ENCODE measurements around the gene LRRC27. TPM values are rescaled to one million over a fixed set of nuclear protein-coding genes. Genes with fewer than 3 reads are reported as not detected.
A peak's percentile ranks its signal among the peaks of the same experiment; 100 is the strongest.

LRRC27 gene
- total RNA-seq, 2 donors from 2014 or later, result 6.5 to 8.5 TPM

GRCh38 chr10:132368881-132369635 lies 37.1 kb downstream of the LRRC27 start:
- Mint-ChIP-seq H3K27me3 (peaks cover 0 to 2% of the 10 kb centered on the region in 2 donors), H3K9me3 (peaks cover 4% of the 10 kb centered on the region), H3K4me3 (no peak overlapping the region), H3K36me3 (peaks cover 10% of the 10 kb centered on the region), H3K27ac (no peak overlapping the region), H3K4me1 (ENCODE audit: low read depth in 2 of 2) (peaks cover 5 to 12% of the 10 kb centered on the region in 2 donors)
- no peak for ATAC-seq
- DNase-seq (ENCODE audit: low spot score), result peak; percentile 22

GRCh38 chr10:132369636-132370185 lies 37.7 kb downstream of the LRRC27 start:
- H3K4me1 Mint-ChIP-seq (ENCODE audit: low read depth in 2 of 2), result peaks cover 5 to 6% of the 10 kb centered on the region in 2 donors
- H3K27me3 Mint-ChIP-seq, result peaks cover 0 to 2% of the 10 kb centered on the region in 2 donors
- H3K36me3 Mint-ChIP-seq, result peaks cover 4% of the 10 kb centered on the region
- DNase-seq (ENCODE audit: low spot score) (peak; percentile 22), ATAC-seq (no peak)
- H3K4me3 Mint-ChIP-seq, result no peak overlapping the region
- H3K9me3 Mint-ChIP-seq, result no peaks in the 10 kb centered on the region
- no peak overlapping the region for H3K27ac Mint-ChIP-seq

GRCh38 chr10:132370426-132371340 lies 38.7 kb downstream of the LRRC27 start:
- no peak for ATAC-seq
- DNase-seq (ENCODE audit: low spot score), result peak; percentile 42
- Mint-ChIP-seq H3K4me1 (ENCODE audit: low read depth in 2 of 2) (peaks cover 4 to 5% of the 10 kb centered on the region in 2 donors), H3K36me3 (no peaks in the 10 kb centered on the region), H3K27ac (no peak overlapping the region), H3K4me3 (no peak overlapping the region), H3K27me3 (peaks cover 0 to 2% of the 10 kb centered on the region in 2 donors), H3K9me3 (no peaks in the 10 kb centered on the region)

GRCh38 chr10:132371641-132372081 lies 39.7 kb downstream of the LRRC27 start:
- ATAC-seq (no peak), DNase-seq (ENCODE audit: low spot score) (peak; percentile 48)
- H3K36me3 Mint-ChIP-seq, result no peaks in the 10 kb centered on the region
- H3K27ac Mint-ChIP-seq, result peak overlapping the region in 1 of 2 donors; percentile 65
- no peak overlapping the region for H3K4me3 Mint-ChIP-seq
- H3K9me3 Mint-ChIP-seq, result no peaks in the 10 kb centered on the region
- peaks cover 0 to 2% of the 10 kb centered on the region in 2 donors for H3K27me3 Mint-ChIP-seq
- H3K4me1 Mint-ChIP-seq (ENCODE audit: low read depth in 2 of 2), result peaks cover 4 to 5% of the 10 kb centered on the region in 2 donors

- Mint-ChIP-seq H3K36me3 (no peaks in the 10 kb centered on the region), H3K4me3 (no peak overlapping the region), H3K9me3 (no peaks in the 10 kb centered on the region), H3K4me1 (ENCODE audit: low read depth in 2 of 2) (peaks cover 4 to 5% of the 10 kb centered on the region in 2 donors), H3K27me3 (peaks cover 0 to 2% of the 10 kb centered on the region in 2 donors), H3K27ac (no peak overlapping the region)
- ATAC-seq (no peak), DNase-seq (ENCODE audit: low spot score) (peak; percentile 38)
Measured at GRCh38 chr10:132372516-132373095, 40.6 kb downstream of the LRRC27 start.

- DNase-seq (ENCODE audit: low spot score) (peak; percentile 48), ATAC-seq (no peak)
- Mint-ChIP-seq H3K27ac (no peak overlapping the region), H3K4me1 (ENCODE audit: low read depth in 2 of 2) (peaks cover 4 to 5% of the 10 kb centered on the region in 2 donors), H3K27me3 (peaks cover 0 to 2% of the 10 kb centered on the region in 2 donors), H3K36me3 (no peaks in the 10 kb centered on the region), H3K4me3 (no peak overlapping the region), H3K9me3 (no peaks in the 10 kb centered on the region)
Measured at GRCh38 chr10:132373241-132373955, 41.4 kb downstream of the LRRC27 start.

- no peaks in the 10 kb centered on the region for H3K36me3 Mint-ChIP-seq
- DNase-seq (ENCODE audit: low spot score), result peak; percentile 20
- no peak overlapping the region for H3K4me3 Mint-ChIP-seq
- H3K27ac Mint-ChIP-seq, result no peak overlapping the region
- H3K4me1 Mint-ChIP-seq (ENCODE audit: low read depth in 2 of 2), result peaks cover 4 to 5% of the 10 kb centered on the region in 2 donors
- no peak for ATAC-seq
- H3K27me3 Mint-ChIP-seq, result peaks cover 0 to 2% of the 10 kb centered on the region in 2 donors
- H3K9me3 Mint-ChIP-seq, result no peaks in the 10 kb centered on the region
Measured at GRCh38 chr10:132374176-132374575, 42.2 kb downstream of the LRRC27 start.

GRCh38 chr10:132374612-132375011 lies 42.6 kb downstream of the LRRC27 start:
- DNase-seq (ENCODE audit: low spot score), result peak; percentile 59
- no peak for ATAC-seq
- no peaks in the 10 kb centered on the region for H3K9me3 Mint-ChIP-seq
- no peak overlapping the region for H3K27ac Mint-ChIP-seq
- peaks cover 0 to 2% of the 10 kb centered on the region in 2 donors for H3K27me3 Mint-ChIP-seq
- H3K4me3 Mint-ChIP-seq, result no peak overlapping the region
- H3K4me1 Mint-ChIP-seq (ENCODE audit: low read depth in 2 of 2), result peaks cover 4 to 5% of the 10 kb centered on the region in 2 donors
- no peaks in the 10 kb centered on the region for H3K36me3 Mint-ChIP-seq

- H3K4me1 Mint-ChIP-seq (ENCODE audit: low read depth in 2 of 2), result peaks cover 4 to 5% of the 10 kb centered on the region in 2 donors
- no peaks in the 10 kb centered on the region for H3K36me3 Mint-ChIP-seq
- H3K9me3 Mint-ChIP-seq, result no peaks in the 10 kb centered on the region
- ATAC-seq (no peak), DNase-seq (ENCODE audit: low spot score) (peak; percentile 44)
- peaks cover 0 to 2% of the 10 kb centered on the region in 2 donors for H3K27me3 Mint-ChIP-seq
- H3K27ac Mint-ChIP-seq, result no peak overlapping the region
- no peak overlapping the region for H3K4me3 Mint-ChIP-seq
Measured at GRCh38 chr10:132375116-132375794, 43.3 kb downstream of the LRRC27 start.

GRCh38 chr10:132375795-132376297 lies 43.9 kb downstream of the LRRC27 start:
- Mint-ChIP-seq H3K4me1 (ENCODE audit: low read depth in 2 of 2) (peaks cover 4 to 5% of the 10 kb centered on the region in 2 donors), H3K36me3 (no peaks in the 10 kb centered on the region), H3K9me3 (no peaks in the 10 kb centered on the region), H3K4me3 (no peak overlapping the region), H3K27ac (no peak overlapping the region), H3K27me3 (peaks cover 0 to 2% of the 10 kb centered on the region in 2 donors)
- no peak for DNase-seq (ENCODE audit: low spot score)
- no peak for ATAC-seq

- Mint-ChIP-seq H3K27me3 (peaks cover 0 to 2% of the 10 kb centered on the region in 2 donors), H3K4me3 (no peak overlapping the region), H3K9me3 (no peaks in the 10 kb centered on the region), H3K27ac (no peak overlapping the region), H3K4me1 (ENCODE audit: low read depth in 2 of 2) (peaks cover 5 to 7% of the 10 kb centered on the region in 2 donors), H3K36me3 (no peaks in the 10 kb centered on the region)
- DNase-seq (ENCODE audit: low spot score) (peak; percentile 10), ATAC-seq (no peak)
Measured at GRCh38 chr10:132376394-132376851, 44.4 kb downstream of the LRRC27 start.

- Mint-ChIP-seq H3K36me3 (no peaks in the 10 kb centered on the region), H3K27ac (no peak overlapping the region), H3K4me1 (ENCODE audit: low read depth in 2 of 2) (peaks cover 10 to 11% of the 10 kb centered on the region in 2 donors), H3K9me3 (no peaks in the 10 kb centered on the region), H3K27me3 (no peaks in the 10 kb centered on the region), H3K4me3 (no peak overlapping the region)
- DNase-seq (ENCODE audit: low spot score), result no peak
- no peak for ATAC-seq
Measured at GRCh38 chr10:132377326-132377725, 45.3 kb downstream of the LRRC27 start.

Measured in natural killer cell treated with Interleukin-12 subunit alpha and Interleukin-12 subunit beta and Interleukin-15 and Interleukin-18, amount 100 ng/mL, for 72 hours (primary cell).